RWPE2 (cell line): ENCODE data around the gene PDE8B.

ENCODE experiments used
- ATAC-seq: fragments of 200-7000 bp; cut with Tn5 transposase; 3 replicates; pipeline ENCODE4 v1.9.1; 2021; ENCODE audit warnings: low read depth
- DNase-seq: peaks from one replicate; pipeline ENCODE4 v3.0.0-alpha.2; 2020; ENCODE audit warnings: low spot score
- H3K27ac ChIP-seq: fragments of 450-650 bp; 2 replicates; pipeline ENCODE4 v1.5.1; 2017; ENCODE audit warnings: mild to moderate bottlenecking; ENCODE audit not compliant: poor library complexity, severe bottlenecking
- H3K27me3 ChIP-seq: fragments of 250-450 bp; sonication (Bioruptor Pico); 2 replicates; pipeline ENCODE4 v1.5.1; 2021; ENCODE audit warnings: mild to moderate bottlenecking, moderate library complexity; ENCODE audit not compliant: insufficient read depth, poor library complexity, severe bottlenecking
- H3K36me3 ChIP-seq: fragments of 250-450 bp; sonication (Bioruptor Pico); 2 replicates; pipeline ENCODE4 v1.5.1; 2020; ENCODE audit warnings: low read depth, mild to moderate bottlenecking, moderate library complexity
- H3K4me1 ChIP-seq: fragments of 250-450 bp; sonication (Bioruptor Pico); 2 replicates; pipeline ENCODE4 v1.5.1; 2021; ENCODE audit warnings: mild to moderate bottlenecking, moderate library complexity; ENCODE audit not compliant: insufficient read depth, poor library complexity, severe bottlenecking
- H3K4me3 ChIP-seq: fragments of 250-450 bp; sonication (Bioruptor Pico); 2 replicates; pipeline ENCODE4 v1.5.1; 2021; ENCODE audit warnings: mild to moderate bottlenecking, moderate library complexity; ENCODE audit not compliant: severe bottlenecking
- H3K9me3 ChIP-seq: fragments of 250-450 bp; sonication (Bioruptor Pico); 2 replicates; pipeline ENCODE4 v1.5.1; 2021; ENCODE audit warnings: mild to moderate bottlenecking, moderate library complexity; ENCODE audit not compliant: severe bottlenecking
- TF ChIP-seq, protein P1 (sequence below): fragments of 450-650 bp; IDR thresholded peaks from one replicate; pipeline ENCODE4 v1.5.1; 2017; ENCODE audit warnings: mild to moderate bottlenecking, moderate library complexity; ENCODE audit not compliant: poor library complexity, severe bottlenecking

PDE8B gene

DNA sequence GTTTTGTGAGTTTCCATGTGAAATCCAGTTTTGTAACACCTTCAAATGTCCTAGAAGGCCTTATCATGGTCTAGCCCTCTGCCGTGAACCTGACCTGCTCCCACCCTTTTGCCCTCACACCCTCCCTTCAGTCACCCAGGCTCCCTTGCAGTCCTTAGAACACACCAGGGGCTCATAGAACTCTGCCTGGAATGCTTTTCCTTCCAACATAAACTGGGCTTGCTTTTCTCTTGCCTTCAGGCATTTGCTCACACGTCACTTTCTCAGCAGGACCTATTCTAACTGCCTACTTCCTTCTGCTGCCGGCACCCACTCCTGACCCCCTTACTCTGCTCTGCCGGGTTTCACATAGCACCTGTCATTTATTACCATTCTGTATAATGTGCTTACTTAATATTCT, 111.9 kb downstream of the PDE8B start:
- no peak overlapping the region for H3K4me3 ChIP-seq
- DNase-seq: no peak
- no peak for ATAC-seq
- H3K27ac ChIP-seq: no peak overlapping the region
- H3K27me3 ChIP-seq: peaks cover 11% of the 10 kb centered on the region
- TF ChIP-seq, protein P1, sequence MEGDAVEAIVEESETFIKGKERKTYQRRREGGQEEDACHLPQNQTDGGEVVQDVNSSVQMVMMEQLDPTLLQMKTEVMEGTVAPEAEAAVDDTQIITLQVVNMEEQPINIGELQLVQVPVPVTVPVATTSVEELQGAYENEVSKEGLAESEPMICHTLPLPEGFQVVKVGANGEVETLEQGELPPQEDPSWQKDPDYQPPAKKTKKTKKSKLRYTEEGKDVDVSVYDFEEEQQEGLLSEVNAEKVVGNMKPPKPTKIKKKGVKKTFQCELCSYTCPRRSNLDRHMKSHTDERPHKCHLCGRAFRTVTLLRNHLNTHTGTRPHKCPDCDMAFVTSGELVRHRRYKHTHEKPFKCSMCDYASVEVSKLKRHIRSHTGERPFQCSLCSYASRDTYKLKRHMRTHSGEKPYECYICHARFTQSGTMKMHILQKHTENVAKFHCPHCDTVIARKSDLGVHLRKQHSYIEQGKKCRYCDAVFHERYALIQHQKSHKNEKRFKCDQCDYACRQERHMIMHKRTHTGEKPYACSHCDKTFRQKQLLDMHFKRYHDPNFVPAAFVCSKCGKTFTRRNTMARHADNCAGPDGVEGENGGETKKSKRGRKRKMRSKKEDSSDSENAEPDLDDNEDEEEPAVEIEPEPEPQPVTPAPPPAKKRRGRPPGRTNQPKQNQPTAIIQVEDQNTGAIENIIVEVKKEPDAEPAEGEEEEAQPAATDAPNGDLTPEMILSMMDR: no peak
- H3K9me3 ChIP-seq: no peaks in the 10 kb centered on the region
- no peaks in the 10 kb centered on the region for H3K36me3 ChIP-seq
- no peaks in the 10 kb centered on the region for H3K4me1 ChIP-seq

GRCh38 chr5:77325921-77326541, 115.6 kb downstream of the PDE8B start:
- Histone ChIP-seq H3K4me3 (no peak overlapping the region), H3K27me3 (peaks cover 8% of the 10 kb centered on the region), H3K4me1 (no peaks in the 10 kb centered on the region), H3K27ac (no peak overlapping the region), H3K36me3 (no peaks in the 10 kb centered on the region), H3K9me3 (no peaks in the 10 kb centered on the region)
- DNase-seq (no peak), ATAC-seq (no peak)
- TF ChIP-seq, protein P1: no peak

DNA sequence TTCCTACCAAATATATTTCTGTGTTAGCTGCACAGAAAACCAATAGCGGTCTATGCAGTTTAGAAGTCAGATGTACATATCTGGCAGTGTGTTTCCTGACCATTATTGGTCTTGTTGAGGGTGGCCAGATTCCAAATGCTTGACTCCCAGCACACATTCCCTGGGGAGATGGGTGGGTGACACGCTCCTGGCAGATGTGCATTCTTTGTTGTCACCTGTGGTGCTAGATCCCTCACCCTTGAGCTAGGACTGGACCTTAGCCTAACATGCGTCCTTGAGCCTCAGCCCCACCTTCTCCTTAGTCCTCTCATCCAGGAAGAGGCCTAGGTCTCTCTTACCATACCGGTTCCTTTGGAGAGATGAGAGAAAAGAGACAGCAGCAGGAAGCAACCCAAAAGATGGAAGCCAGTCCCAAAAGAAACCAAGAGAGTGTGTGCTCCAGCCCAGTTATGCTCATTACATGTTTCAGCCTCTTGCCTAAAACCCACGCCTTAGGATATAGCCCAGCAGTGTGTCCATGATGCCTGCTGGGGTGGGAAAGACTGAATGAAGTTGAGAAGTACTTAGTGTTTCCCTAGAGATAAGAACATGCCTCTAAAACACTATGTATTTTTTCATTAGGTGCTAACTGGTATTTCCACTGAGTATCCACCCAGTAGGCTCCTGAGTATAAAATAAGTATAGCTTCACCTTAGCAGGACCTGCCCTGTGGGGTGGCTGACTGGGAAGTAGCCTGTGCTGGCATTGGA, 116.7 kb downstream of the PDE8B start:
- DNase-seq (no peak), ATAC-seq (no peak)
- H3K27me3 ChIP-seq: peaks cover 8% of the 10 kb centered on the region

GRCh38 chr5:77328930-77329647, 118.6 kb downstream of the PDE8B start:
- Histone ChIP-seq H3K27ac (no peak overlapping the region), H3K4me1 (no peaks in the 10 kb centered on the region), H3K4me3 (no peak overlapping the region), H3K36me3 (no peaks in the 10 kb centered on the region), H3K27me3 (peaks cover under 1% of the 10 kb centered on the region), H3K9me3 (no peaks in the 10 kb centered on the region)
- ATAC-seq (no peak), DNase-seq (no peak)
- TF ChIP-seq, protein P1: no peak

More for the DNA sequence above, 116.7 kb downstream of the PDE8B start:
- H3K27ac ChIP-seq: no peak overlapping the region
- H3K4me1 ChIP-seq: no peaks in the 10 kb centered on the region
- H3K36me3 ChIP-seq: no peaks in the 10 kb centered on the region
- no peak overlapping the region for H3K4me3 ChIP-seq
- H3K9me3 ChIP-seq: no peaks in the 10 kb centered on the region
- TF ChIP-seq, protein P1: no peak
